22Rv1 (cell line): ENCODE results near the gene MAN1C1.

Source experiments
- CTCF ChIP-seq: fragments of 450-650 bp; IDR thresholded peaks from 2 replicates; pipeline ENCODE4 v1.5.1; 2017; ENCODE audit warnings: mild to moderate bottlenecking
- ZFX ChIP-seq: fragments of 450-650 bp; IDR thresholded peaks from 2 replicates; pipeline ENCODE4 v1.6.1; 2017; ENCODE audit warnings: antibody characterized with exemption, borderline replicate concordance

DNA sequence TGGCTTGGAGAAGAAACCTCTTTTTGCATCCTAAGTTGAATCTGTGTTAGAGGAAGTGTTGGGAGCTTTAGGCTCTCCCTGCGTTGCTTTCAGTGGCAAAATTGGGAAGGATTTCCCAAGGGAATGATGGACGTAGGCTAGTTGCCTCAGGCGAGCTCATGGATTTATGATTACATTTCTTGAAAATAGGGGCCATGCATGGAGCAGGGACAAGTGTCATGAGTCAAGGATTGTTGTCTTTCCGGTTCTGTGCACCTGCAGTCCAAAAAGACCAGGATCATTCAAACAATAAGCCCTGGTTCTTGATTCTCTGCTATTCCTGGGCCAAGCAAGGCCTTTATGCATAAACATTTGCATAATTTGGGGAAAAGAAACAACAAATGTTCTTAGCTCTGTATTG, 7.1 kb downstream of the MAN1C1 start:
- TF ChIP-seq CTCF (no peak), ZFX (no peak)
